WTC11 (cell line): ENCODE measurements around the gene TNP2. TPM values are rescaled to one million over a fixed set of nuclear protein-coding genes. Genes with fewer than 3 reads are reported as not detected.
A peak's percentile ranks its signal among the peaks of the same experiment; 100 is the strongest.
"Not testable (repeated sequence)": the region's sequence is repeated elsewhere in the genome, so short reads cannot be mapped to it uniquely, and the experiment has no call there.

Experiments
- ATAC-seq: fragments of 200-7000 bp; cut with Tn5 transposase; 2 replicates; pipeline ENCODE4 v1.10.0; 2021; ENCODE audit warnings: mild to moderate bottlenecking, moderate library complexity
- CTCF ChIA-PET: fragments of 300-600 bp; sonication (Branson Sonifier 250); formaldehyde crosslinking; loops from one replicate; lab custom pipeline; 2021; ENCODE audit warnings: antibody characterized with exemption; lab: Charles Lee
- POLR2A ChIA-PET: fragments of 350-600 bp; sonication (Branson Sonifier 250); formaldehyde crosslinking; loops from one replicate; lab custom pipeline; 2021; ENCODE audit warnings: antibody characterized with exemption; lab: Charles Lee
- DNase-seq: peaks from one replicate; pipeline ENCODE4 v3.0.0; 2021; ENCODE audit warnings: low spot score
- H3K27ac Mint-ChIP-seq: 2 replicates; pipeline ENCODE4 v1.8.0; 2021; ENCODE audit warnings: mixed read lengths
- H3K27me3 Mint-ChIP-seq: 2 replicates; pipeline ENCODE4 v1.8.0; 2021; ENCODE audit warnings: low read depth, mild to moderate bottlenecking, moderate library complexity, mixed read lengths
- H3K36me3 Mint-ChIP-seq: 2 replicates; pipeline ENCODE4 v1.8.0; 2021; ENCODE audit warnings: mixed read lengths
- H3K4me1 Mint-ChIP-seq: 2 replicates; pipeline ENCODE4 v1.8.0; 2022; ENCODE audit warnings: mixed read lengths
- H3K4me3 Mint-ChIP-seq: 2 replicates; pipeline ENCODE4 v1.8.0; 2021; ENCODE audit warnings: mild to moderate bottlenecking, moderate library complexity, mixed read lengths
- H3K9me3 Mint-ChIP-seq: 2 replicates; pipeline ENCODE4 v1.8.0; 2021; ENCODE audit warnings: mixed read lengths
- ATF6 ChIP-seq: sonication (generic); formaldehyde crosslinking; IDR thresholded peaks from 2 replicates; pipeline ENCODE4 v1.8.1; 2023; ENCODE audit warnings: mild to moderate bottlenecking, missing genetic modification reagents
- CTCF ChIP-seq: fragments of 200-600 bp; IDR thresholded peaks from 2 replicates; pipeline ENCODE4 v1.8.0; 2022; ENCODE audit warnings: antibody characterized with exemption
- E2F1 ChIP-seq: sonication (generic); formaldehyde crosslinking; IDR thresholded peaks from 2 replicates; pipeline ENCODE4 v1.8.0; 2022; ENCODE audit warnings: mild to moderate bottlenecking, missing genetic modification reagents
- E2F5 ChIP-seq: sonication (generic); formaldehyde crosslinking; IDR thresholded peaks from 2 replicates; pipeline ENCODE4 v1.8.1; 2022; ENCODE audit warnings: mild to moderate bottlenecking, moderate library complexity, missing genetic modification reagents
- ETV6 ChIP-seq: sonication (generic); formaldehyde crosslinking; IDR thresholded peaks from 2 replicates; pipeline ENCODE4 v1.8.1; 2022; ENCODE audit warnings: mild to moderate bottlenecking, missing genetic modification reagents
- GABPB1 ChIP-seq: sonication (generic); formaldehyde crosslinking; IDR thresholded peaks from 2 replicates; pipeline ENCODE4 v1.8.1; 2023; ENCODE audit warnings: mild to moderate bottlenecking, missing genetic modification reagents
- MYBL2 ChIP-seq: sonication (generic); formaldehyde crosslinking; IDR thresholded peaks from 2 replicates; pipeline ENCODE4 v1.8.1; 2023; ENCODE audit warnings: mild to moderate bottlenecking, moderate library complexity, missing genetic modification reagents
- NR1H2 ChIP-seq: sonication (generic); formaldehyde crosslinking; IDR thresholded peaks from 2 replicates; pipeline ENCODE4 v1.9.0; 2021; ENCODE audit warnings: mild to moderate bottlenecking, moderate library complexity, missing genetic modification reagents
- NR2C2 ChIP-seq: sonication (generic); formaldehyde crosslinking; IDR thresholded peaks from 2 replicates; pipeline ENCODE4 v1.8.0; 2022; ENCODE audit warnings: mild to moderate bottlenecking, missing genetic modification reagents
- PRRX2 ChIP-seq: fragments of 250-450 bp; sonication (Bioruptor Pico); IDR thresholded peaks from 2 replicates; pipeline ENCODE4 v1.8.0; 2021; ENCODE audit warnings: mild to moderate bottlenecking
- SOX15 ChIP-seq: fragments of 250-450 bp; sonication (Bioruptor Pico); IDR thresholded peaks from 2 replicates; pipeline ENCODE4 v1.9.0; 2021; ENCODE audit warnings: mild to moderate bottlenecking
- TEAD1 ChIP-seq: sonication (generic); formaldehyde crosslinking; IDR thresholded peaks from 2 replicates; pipeline ENCODE4 v1.8.0; 2022; ENCODE audit warnings: mild to moderate bottlenecking, missing genetic modification reagents
- TP53 ChIP-seq: sonication (generic); formaldehyde crosslinking; IDR thresholded peaks from 2 replicates; pipeline ENCODE4 v1.8.1; 2023; ENCODE audit warnings: mild to moderate bottlenecking, missing genetic modification reagents
- ZBTB21 ChIP-seq: sonication (generic); formaldehyde crosslinking; IDR thresholded peaks from 2 replicates; pipeline ENCODE4 v1.8.1; 2023; ENCODE audit warnings: mild to moderate bottlenecking, missing genetic modification reagents, borderline replicate concordance
- ZMAT4 ChIP-seq: fragments of 250-450 bp; sonication (Bioruptor Pico); IDR thresholded peaks from 2 replicates; pipeline ENCODE4 v1.9.0; 2021; ENCODE audit warnings: mild to moderate bottlenecking
- ZNF263 ChIP-seq: sonication (generic); formaldehyde crosslinking; IDR thresholded peaks from 2 replicates; pipeline ENCODE4 v1.8.1; 2022; ENCODE audit warnings: low read depth, mild to moderate bottlenecking, moderate library complexity, missing genetic modification reagents
- ZNF281 ChIP-seq: sonication (generic); formaldehyde crosslinking; IDR thresholded peaks from 2 replicates; pipeline ENCODE4 v1.8.0; 2023; ENCODE audit warnings: mild to moderate bottlenecking, missing genetic modification reagents
- ZNF423 ChIP-seq: fragments of 250-450 bp; sonication (Bioruptor Pico); IDR thresholded peaks from 2 replicates; pipeline ENCODE4 v2.1.2; 2022; ENCODE audit warnings: mild to moderate bottlenecking, moderate library complexity
- total RNA-seq: library from RNA; stranded (reverse); gene quantifications from 3 replicates; pipeline ENCODE4 v1.2.3, GENCODE V29; 2021

TNP2 gene
- total RNA-seq, 1 experiment from 2014 or later = not detected

GRCh38 chr16:11224894-11225676 is 44.0 kb downstream of the TNP2 start:
- Mint-ChIP-seq H3K36me3 (no peaks in the 10 kb centered on the region), H3K27ac (no peak overlapping the region), H3K4me1 (peaks cover 9% of the 10 kb centered on the region), H3K9me3 (no peaks in the 10 kb centered on the region), H3K4me3 (no peak overlapping the region), H3K27me3 (no peaks in the 10 kb centered on the region; the same call in 1 of the 2 replicates)
- CTCF ChIA-PET = interaction anchor here (1.8 kb wide), 1 partner anchor 147 kb away, joined by 8 read pairs; no protein-coding TSS in a partner anchor
- TF ChIP-seq E2F5 (CRISPR knock-in tag) = no peak
- no peak for TF ChIP-seq GABPB1 (CRISPR knock-in tag)
- TF ChIP-seq ZNF423 (CRISPR knock-in tag) = no peak
- no peak for TF ChIP-seq PRRX2
- TF ChIP-seq ZMAT4 (CRISPR knock-in tag) = no peak
- no peak for TF ChIP-seq TEAD1 (CRISPR knock-in tag)
- TF ChIP-seq CTCF = no peak
- TF ChIP-seq TP53 (CRISPR knock-in tag) = no peak
- TF ChIP-seq MYBL2 (CRISPR knock-in tag) = no peak
- TF ChIP-seq ETV6 = no peak
- no peak for TF ChIP-seq ATF6 (CRISPR knock-in tag)
- no peak for TF ChIP-seq ZNF263 (CRISPR knock-in tag)
- TF ChIP-seq ZBTB21 = no peak
- no peak for TF ChIP-seq NR2C2
- no peak for TF ChIP-seq E2F1 (CRISPR knock-in tag)
- TF ChIP-seq SOX15 (CRISPR knock-in tag) = no peak
- TF ChIP-seq NR1H2 = no peak
- no peak for ATAC-seq
- DNase-seq = no peak
- POLR2A ChIA-PET = interaction anchor here (1.1 kb wide), 1 partner anchor 31 kb away, joined by 3 read pairs; the partner anchor contains the start of gene SOCS1

- ATAC-seq (peak; percentile 90), DNase-seq (peak; percentile 48)
- Mint-ChIP-seq H3K4me1 (peaks cover 9% of the 10 kb centered on the region), H3K27me3 (no peaks in the 10 kb centered on the region; the same call in 1 of the 2 replicates), H3K4me3 (no peak overlapping the region), H3K36me3 (no peaks in the 10 kb centered on the region), H3K27ac (no peak overlapping the region), H3K9me3 (peaks cover under 1% of the 10 kb centered on the region)
- TF ChIP-seq ZNF281 = no peak
- peak; percentile 42; the same call in 1 of the 2 replicates for TF ChIP-seq GABPB1 (CRISPR knock-in tag)
- ChIA-PET POLR2A (interaction anchor here (0.6 to 1.1 kb wide), 2 partner anchors 15 to 32 kb away, joined by 3 read pairs; partner anchors contain the start of gene SOCS1), CTCF (interaction anchor here (1.8 kb wide), 1 partner anchor 147 kb away, joined by 8 read pairs; no protein-coding TSS in a partner anchor)
These were observed 44.8 kb downstream of the TNP2 start for GRCh38 chr16:11224096-11224893.

GRCh38 chr16:11220507-11220906 is 48.6 kb downstream of the TNP2 start:
- CTCF ChIA-PET, ATAC-seq, H3K27me3 Mint-ChIP-seq, H3K4me1 Mint-ChIP-seq, H3K4me3 Mint-ChIP-seq, H3K27ac Mint-ChIP-seq, POLR2A ChIA-PET, DNase-seq: not testable (repeated sequence)
- Mint-ChIP-seq H3K9me3 (peaks cover 34% of the 10 kb centered on the region), H3K36me3 (peaks cover 23% of the 10 kb centered on the region)
